Psoas muscle (tissue), 8 donors: Measurements from ENCODE around the gene DHRS7B. TPM values are rescaled to one million over a fixed set of nuclear protein-coding genes. Genes with fewer than 3 reads are reported as not detected.
A peak's percentile ranks its signal among the peaks of the same experiment; 100 is the strongest.
"Not testable (repeated sequence)": the region's sequence is repeated elsewhere in the genome, so short reads cannot be mapped to it uniquely, and the experiment has no call there.

Experiments
- ATAC-seq, 4 donors: fragments of 200-7000 bp; cut with Tn5 transposase; one replicate each; pipeline ENCODE4 v1.9.1; 2020; ENCODE audit warnings: moderate library complexity in 3 of 4, mild to moderate bottlenecking in 2 of 4
- DNase-seq, 2 donors: peaks; one replicate each; pipeline ENCODE4 v3.0.0-alpha.2; 2020
- H3K27ac ChIP-seq: fragments of 200-600 bp; one replicate; pipeline ENCODE4 v1.8.0; 2022
- H3K27me3 ChIP-seq, 3 donors: fragments of 200-600 bp in 1 of 3; one replicate each; pipeline versions ENCODE4 v1.6.1 to v1.8.0; 2013 to 2022; ENCODE audit warnings: low read length in 2 of 3, mild to moderate bottlenecking in 2 of 3, moderate library complexity in 1 of 3; ENCODE audit not compliant: insufficient read depth in 3 of 3
- H3K36me3 ChIP-seq, 2 donors: fragments of 200-600 bp in 1 of 2; one replicate each; pipeline versions ENCODE4 v1.6.1 to v1.8.0; 2013 to 2022; ENCODE audit warnings: low read depth in 1 of 2, mild to moderate bottlenecking in 1 of 2, moderate library complexity in 1 of 2; ENCODE audit not compliant: insufficient read depth in 1 of 2
- H3K4me1 ChIP-seq: fragments of 200-600 bp; one replicate; pipeline ENCODE4 v1.8.0; 2022
- H3K4me3 ChIP-seq: fragments of 200-600 bp; one replicate; pipeline ENCODE4 v1.8.0; 2022; ENCODE audit warnings: mild to moderate bottlenecking
- H3K9me3 ChIP-seq: fragments of 200-600 bp; one replicate; pipeline ENCODE4 v1.8.0; 2022
- CTCF ChIP-seq: fragments of 200-600 bp; IDR thresholded peaks from one replicate; pipeline ENCODE4 v1.8.0; 2022; ENCODE audit warnings: antibody characterized with exemption
- WGBS, 3 donors: extraction: QIAGEN DNeasy Blood & Tissue Kit; methylation state at CpG; one replicate each; pipeline versions ENCODE4 v1.1.6 to v1.1.7; 2013; 5-methylcytosine and 5-hydroxymethylcytosine counted together
- intact Hi-C, 2 donors: fragments of 100-400 bp; cut with DNase I; formaldehyde crosslinking; loops; one replicate each; pipeline versions ENCODE4 v1.11.0 to v1.14.2; 2022
- polyA plus RNA-seq, 3 donors: library from polyadenylated mRNA; stranded (reverse); fragments of 200-250 nt; gene quantifications; one replicate each; pipeline ENCODE4 v1.2.3, GENCODE V29; 2013
- total RNA-seq, 4 donors: library from RNA; stranded (reverse); fragmentation: NEBNext Ultra II Directional in 2 of 4; extraction: Animal tissue kit (Norgen Biotek cat#: 25700) in 2 of 4; gene quantifications; one replicate each; pipeline versions ENCODE4 v1.2.1 to v1.2.4, GENCODE V29; 2021 to 2023
- donor health status: healthy with polysubstance abuse.
- donor health status: DM: no; HTN: no; CAD: no; lungs with moderate emphysema.
- donor health status: Bipolar disorder and iron deficiency.
- donor health status: healthy.
- donor health status: DM: yes; HTN: yes; CAD: no.
- donor health status: DM: no; HTN: no; CAD: no.
- donor health status: DM: no; HTN: no; CAD: no.
- donor health status: DM: yes; HTN: yes; CAD: no.

Gene DHRS7B
- total and polyA plus RNA-seq, 7 donors: 15.7 to 50.1 (median 31.9) TPM

GRCh38 chr17:21119247-21119918 is 7.4 kb upstream of the DHRS7B start:
- Histone ChIP-seq H3K27ac (no peak overlapping the region), H3K27me3 (no peaks in the 10 kb centered on the region), H3K36me3 (no peaks in the 10 kb centered on the region), H3K9me3 (no peaks in the 10 kb centered on the region), H3K4me1 (no peaks in the 10 kb centered on the region), H3K4me3 (no peak overlapping the region)
- DNase-seq: peak; percentile 65 to 74
- TF ChIP-seq CTCF: peak; percentile 84
- intact Hi-C loops: loop anchor here (2.0 to 10.0 kb wide), 2 partner anchors 331 to 395 kb away; no protein-coding TSS in a partner anchor
- WGBS, 3 donors: 37 to 40% (median 38%) methylated on average over 25 of the region's 25 CpGs
- peak; percentile 65 to 88 (median 72) for ATAC-seq

GRCh38 chr17:21119919-21120249 is 6.9 kb upstream of the DHRS7B start:
- DNase-seq: no peak
- Histone ChIP-seq H3K36me3 (no peaks in the 10 kb centered on the region), H3K27me3 (no peaks in the 10 kb centered on the region), H3K27ac (no peak overlapping the region), H3K4me1 (no peaks in the 10 kb centered on the region), H3K4me3 (no peak overlapping the region), H3K9me3 (no peaks in the 10 kb centered on the region)
- no peak for ATAC-seq
- 0 to 2% (median 0%) methylated on average over 5 of the region's 5 CpGs for WGBS, 3 donors
- intact Hi-C loops: loop anchor here (2.0 to 10.0 kb wide), 3 partner anchors 331 to 395 kb away; no protein-coding TSS in a partner anchor
- TF ChIP-seq CTCF: no peak

GRCh38 chr17:21124086-21124485 is 2.7 kb upstream of the DHRS7B start:
- Histone ChIP-seq H3K4me1 (peaks cover 19% of the 10 kb centered on the region), H3K9me3 (no peaks in the 10 kb centered on the region), H3K36me3 (no peaks in the 10 kb centered on the region), H3K4me3 (no peak overlapping the region), H3K27me3 (no peaks in the 10 kb centered on the region), H3K27ac (no peak overlapping the region)
- intact Hi-C loops: loop anchor here in 1 of 2 donors (10.0 kb wide), 1 partner anchor 331 kb away; no protein-coding TSS in a partner anchor
- ATAC-seq (no peak), DNase-seq (no peak)
- 47 to 51% (median 51%) methylated on average over 4 of the region's 4 CpGs for WGBS, 3 donors
- no peak for TF ChIP-seq CTCF

GRCh38 chr17:21124517-21124916 is 2.2 kb upstream of the DHRS7B start:
- peaks cover 19% of the 10 kb centered on the region for H3K4me1 ChIP-seq
- H3K27ac ChIP-seq, H3K36me3 ChIP-seq, H3K27me3 ChIP-seq, H3K9me3 ChIP-seq, H3K4me3 ChIP-seq, ATAC-seq, DNase-seq: not testable (repeated sequence)
- WGBS, 3 donors: 86 to 91% (median 86%) methylated on average over 4 of the region's 4 CpGs
- intact Hi-C loops: loop anchor here in 1 of 2 donors (10.0 kb wide), 1 partner anchor 330 kb away; no protein-coding TSS in a partner anchor

GRCh38 chr17:21125862-21126261 is 902 bp upstream of the DHRS7B start:
- H3K36me3 ChIP-seq: no peaks in the 10 kb centered on the region
- H3K4me1 ChIP-seq: peaks cover 28% of the 10 kb centered on the region
- H3K4me3 ChIP-seq: peak overlapping the region; percentile 93
- intact Hi-C loops: loop anchor here (5.0 to 10.0 kb wide), 4 partner anchors 36 to 329 kb away; partner anchors contain the start of gene TMEM11 (in 2 of the 2)
- H3K27me3 ChIP-seq: no peaks in the 10 kb centered on the region
- no peak overlapping the region for H3K27ac ChIP-seq
- 61 to 63% (median 61%) methylated on average over 6 of the region's 6 CpGs for WGBS, 3 donors
- H3K9me3 ChIP-seq: no peaks in the 10 kb centered on the region
- no peak for DNase-seq
- no peak for TF ChIP-seq CTCF
- no peak for ATAC-seq
